Thoracic aorta (tissue), 2 donors: Measurements from ENCODE around the gene CD247. TPM values are rescaled to one million over a fixed set of nuclear protein-coding genes. Genes with fewer than 3 reads are reported as not detected.

Source experiments
- ATAC-seq: fragments of 150-250 bp; one replicate; pipeline ENCODE4 v1.8.0; 2017; ENCODE audit warnings: low read depth; ENCODE audit not compliant: insufficient number of reproducible peaks, low FRiP score
- DNase-seq: peaks from one replicate; pipeline ENCODE4 v3.0.0-alpha.2; 2020; ENCODE audit warnings: low spot score
- H3K27ac ChIP-seq, 2 donors: fragments of 200-600 bp; sonication (generic); 1 replicate in 1 of 2; 2 replicates in 1 of 2; pipeline ENCODE4 v1.5.1; 2016; ENCODE audit warnings: mild to moderate bottlenecking in 2 of 2, moderate library complexity in 2 of 2
- H3K27me3 ChIP-seq: fragments of 200-600 bp; sonication (generic); replicated peaks from 2 replicates; pipeline ENCODE4 v1.6.0; 2016; ENCODE audit warnings: mild to moderate bottlenecking; ENCODE audit not compliant: insufficient read depth
- H3K36me3 ChIP-seq: fragments of 200-600 bp; sonication (generic); one replicate; pipeline ENCODE4 v1.5.1; 2016
- H3K4me1 ChIP-seq, 2 donors: fragments of 200-600 bp; sonication (generic); 1 replicate in 1 of 2; 2 replicates in 1 of 2; pipeline versions ENCODE4 v1.5.1 to v1.6.0; 2016; ENCODE audit warnings: low read depth in 2 of 2, mild to moderate bottlenecking in 1 of 2; ENCODE audit not compliant: control insufficient read depth in 1 of 2
- H3K4me3 ChIP-seq: fragments of 200-600 bp; sonication (generic); 2 replicates; pipeline ENCODE4 v1.5.1; 2016; ENCODE audit warnings: mild to moderate bottlenecking
- H3K9me3 ChIP-seq: fragments of 200-600 bp; sonication (generic); 2 replicates; pipeline ENCODE4 v1.5.1; 2016
- total RNA-seq, 2 donors: library from RNA; depleted of rRNA; stranded (reverse); fragments of >200 nt; gene quantifications; one replicate each; pipeline versions ENCODE4 v1.1.0 to v1.2.3, GENCODE V29; 2016
- TF ChIP-seq, protein P1 (sequence below): fragments of 200-600 bp; sonication (generic); IDR thresholded peaks from one replicate; pipeline ENCODE4 v1.5.1; 2019; ENCODE audit warnings: antibody characterized with exemption

Gene CD247
- total RNA-seq, 2 donors from 2014 or later = 1.6 to 8.5 TPM

DNA sequence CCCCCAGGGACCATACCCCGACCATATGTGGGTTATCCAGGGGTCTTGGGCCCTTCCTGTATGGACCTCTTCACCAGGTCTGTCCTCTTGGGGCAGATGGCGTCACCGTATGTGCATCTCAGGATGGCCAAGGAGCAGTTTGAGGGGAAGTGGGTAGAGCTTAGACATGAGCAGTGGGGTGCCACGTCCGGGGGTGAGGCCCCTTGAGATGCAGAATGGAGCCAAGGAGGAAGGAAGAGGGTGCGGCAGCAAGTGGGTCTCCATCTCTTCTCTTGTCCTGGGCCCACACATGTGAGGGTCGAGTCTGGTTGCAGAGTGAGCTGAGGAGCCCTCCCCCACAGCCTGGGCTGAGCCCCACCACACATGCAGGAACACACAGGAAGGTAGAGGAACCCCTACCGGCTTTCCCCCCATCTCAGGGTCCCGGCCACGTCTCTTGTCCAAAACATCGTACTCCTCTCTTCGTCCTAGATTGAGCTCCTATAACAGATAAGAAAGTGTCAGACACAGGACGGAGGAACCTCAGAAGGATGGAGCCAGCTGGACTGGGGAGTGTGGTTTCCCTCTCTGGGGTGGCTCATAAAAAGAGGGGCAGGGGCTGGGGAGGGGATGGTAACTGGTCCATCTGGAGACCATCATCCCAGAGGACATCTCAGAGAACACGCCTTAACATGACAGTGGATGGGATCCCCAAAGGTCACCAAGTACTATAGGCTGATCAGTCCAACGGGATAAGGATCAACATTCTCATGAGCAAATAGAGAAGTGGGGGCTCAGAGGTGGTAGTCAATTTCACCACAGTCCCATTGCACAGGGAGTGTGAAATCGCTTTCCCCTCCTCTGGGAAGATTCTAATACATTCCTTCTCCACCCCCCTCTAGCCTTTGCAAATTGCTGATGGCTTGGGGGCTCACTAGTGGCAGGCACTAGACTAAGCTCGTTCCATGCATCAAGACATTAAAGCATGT is 79.9 kb downstream of the CD247 start:
- ATAC-seq (no peak), DNase-seq (no peak)
- TF ChIP-seq, protein P1, sequence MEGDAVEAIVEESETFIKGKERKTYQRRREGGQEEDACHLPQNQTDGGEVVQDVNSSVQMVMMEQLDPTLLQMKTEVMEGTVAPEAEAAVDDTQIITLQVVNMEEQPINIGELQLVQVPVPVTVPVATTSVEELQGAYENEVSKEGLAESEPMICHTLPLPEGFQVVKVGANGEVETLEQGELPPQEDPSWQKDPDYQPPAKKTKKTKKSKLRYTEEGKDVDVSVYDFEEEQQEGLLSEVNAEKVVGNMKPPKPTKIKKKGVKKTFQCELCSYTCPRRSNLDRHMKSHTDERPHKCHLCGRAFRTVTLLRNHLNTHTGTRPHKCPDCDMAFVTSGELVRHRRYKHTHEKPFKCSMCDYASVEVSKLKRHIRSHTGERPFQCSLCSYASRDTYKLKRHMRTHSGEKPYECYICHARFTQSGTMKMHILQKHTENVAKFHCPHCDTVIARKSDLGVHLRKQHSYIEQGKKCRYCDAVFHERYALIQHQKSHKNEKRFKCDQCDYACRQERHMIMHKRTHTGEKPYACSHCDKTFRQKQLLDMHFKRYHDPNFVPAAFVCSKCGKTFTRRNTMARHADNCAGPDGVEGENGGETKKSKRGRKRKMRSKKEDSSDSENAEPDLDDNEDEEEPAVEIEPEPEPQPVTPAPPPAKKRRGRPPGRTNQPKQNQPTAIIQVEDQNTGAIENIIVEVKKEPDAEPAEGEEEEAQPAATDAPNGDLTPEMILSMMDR = no peak
- Histone ChIP-seq H3K4me3 (no peak overlapping the region), H3K36me3 (no peaks in the 10 kb centered on the region), H3K9me3 (no peaks in the 10 kb centered on the region), H3K4me1 (peaks cover 0 to 11% of the 10 kb centered on the region in 2 donors), H3K27ac (no peak overlapping the region), H3K27me3 (no peaks in the 10 kb centered on the region)

DNA sequence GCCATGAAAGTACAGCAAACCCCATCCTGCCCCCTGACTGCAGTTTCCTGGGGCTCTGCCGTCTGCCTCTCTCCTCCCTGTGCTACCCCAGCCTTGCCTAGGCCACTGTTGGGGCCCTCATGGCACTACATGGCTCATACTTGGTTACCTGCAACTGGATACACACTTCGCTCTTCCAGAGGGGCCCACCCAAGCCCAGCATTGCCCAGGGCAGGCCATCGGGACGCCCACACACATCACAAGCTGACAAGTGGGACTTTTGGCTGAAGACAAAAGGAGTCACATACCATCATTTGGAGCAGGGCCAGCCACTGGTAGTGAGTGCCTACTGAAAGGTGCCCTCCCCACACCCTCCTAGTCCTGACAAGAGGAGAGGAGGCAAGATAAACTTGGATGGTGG is 82.8 kb downstream of the CD247 start:
- Histone ChIP-seq H3K36me3 (no peaks in the 10 kb centered on the region), H3K4me1 (peaks cover 0 to 11% of the 10 kb centered on the region in 2 donors), H3K9me3 (no peaks in the 10 kb centered on the region), H3K27me3 (no peaks in the 10 kb centered on the region), H3K27ac (no peak overlapping the region), H3K4me3 (no peak overlapping the region)
- no peak for ATAC-seq
- DNase-seq = no peak
- TF ChIP-seq, protein P1 = no peak

DNA sequence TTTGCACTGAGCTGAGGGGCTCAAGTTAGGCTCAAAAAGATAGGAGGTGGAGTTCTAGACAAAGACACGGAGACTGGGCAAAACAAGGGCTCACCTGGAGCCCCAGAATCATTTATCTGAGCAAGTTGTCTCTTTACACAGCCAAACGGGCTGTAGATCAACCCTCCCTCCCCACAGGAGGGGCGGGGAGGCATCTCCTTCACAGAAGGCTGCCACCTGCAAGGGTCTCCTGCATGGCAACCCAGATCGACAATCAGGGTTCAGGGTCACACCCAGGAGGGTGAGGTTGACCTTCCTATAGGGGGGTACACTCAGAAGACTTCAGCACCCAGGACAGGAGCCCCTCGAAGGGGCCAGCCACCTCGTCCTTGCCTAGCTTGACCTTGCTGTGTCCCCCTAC is 84.0 kb downstream of the CD247 start:
- TF ChIP-seq, protein P1 = no peak
- no peak overlapping the region for H3K27ac ChIP-seq
- H3K4me1 ChIP-seq = peaks cover 0 to 5% of the 10 kb centered on the region in 2 donors
- H3K4me3 ChIP-seq = no peak overlapping the region
- H3K27me3 ChIP-seq = no peaks in the 10 kb centered on the region
- DNase-seq (no peak), ATAC-seq (no peak)
- no peaks in the 10 kb centered on the region for H3K9me3 ChIP-seq
- H3K36me3 ChIP-seq = no peaks in the 10 kb centered on the region

DNA sequence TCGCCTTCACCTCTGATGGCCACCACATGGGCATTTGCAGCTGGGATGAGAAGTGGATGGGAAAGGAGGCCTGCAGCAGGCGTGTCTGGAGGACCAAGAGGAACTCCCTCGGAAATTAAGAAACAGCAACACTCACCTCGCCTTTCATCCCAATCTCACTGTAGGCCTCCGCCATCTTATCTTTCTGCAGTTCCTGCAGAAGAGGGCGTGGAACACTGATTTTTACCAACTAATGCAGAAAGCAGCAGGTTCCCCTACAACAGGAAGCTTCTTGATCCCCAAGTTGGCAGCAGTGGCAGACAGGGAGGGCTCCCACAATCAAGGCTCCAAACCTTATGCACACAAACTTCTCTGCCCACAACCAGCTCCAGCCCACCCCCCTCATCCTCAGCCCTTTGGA is 84.4 kb downstream of the CD247 start:
- H3K27me3 ChIP-seq = no peaks in the 10 kb centered on the region
- no peak overlapping the region for H3K4me3 ChIP-seq
- no peaks in the 10 kb centered on the region for H3K9me3 ChIP-seq
- H3K36me3 ChIP-seq = no peaks in the 10 kb centered on the region
- ATAC-seq (no peak), DNase-seq (no peak)
- peaks cover 0 to under 1% of the 10 kb centered on the region in 2 donors for H3K4me1 ChIP-seq
- no peak overlapping the region for H3K27ac ChIP-seq
- TF ChIP-seq, protein P1 = no peak

DNA sequence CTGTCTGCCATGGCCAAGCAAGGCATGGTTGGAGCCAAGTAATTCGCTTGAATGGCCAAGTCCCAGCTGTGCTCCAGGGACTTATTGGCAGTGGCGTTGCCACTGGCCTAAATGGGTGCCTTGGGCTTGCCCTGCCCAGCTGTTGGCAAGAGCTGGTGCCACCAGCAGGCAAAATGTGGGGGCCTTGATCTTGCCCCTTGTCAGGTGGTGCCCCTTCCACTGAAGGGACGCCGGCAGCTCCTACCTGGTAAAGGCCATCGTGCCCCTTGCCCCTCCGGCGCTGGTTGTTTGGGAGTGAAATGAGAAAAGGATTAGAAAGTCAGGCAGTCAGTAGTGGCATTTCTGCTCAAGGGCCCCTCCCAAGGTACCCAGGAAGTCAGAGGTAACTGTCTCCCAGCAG is 85.5 kb downstream of the CD247 start:
- TF ChIP-seq, protein P1 = no peak
- Histone ChIP-seq H3K9me3 (no peaks in the 10 kb centered on the region), H3K4me1 (no peaks in the 10 kb centered on the region), H3K4me3 (no peak overlapping the region), H3K36me3 (no peaks in the 10 kb centered on the region), H3K27ac (no peak overlapping the region), H3K27me3 (no peaks in the 10 kb centered on the region)
- ATAC-seq = no peak
- no peak for DNase-seq
